Inflammatory macrophage (primary cell): ENCODE measurements around the gene RALGDS.
"Not testable (repeated sequence)": the region's sequence is repeated elsewhere in the genome, so short reads cannot be mapped to it uniquely, and the experiment has no call there.

Experiments used
- DNase-seq, 2 donors: peaks; one replicate each; pipeline ENCODE4 v3.0.0-alpha.2; 2020 to 2022

The RALGDS gene

DNA sequence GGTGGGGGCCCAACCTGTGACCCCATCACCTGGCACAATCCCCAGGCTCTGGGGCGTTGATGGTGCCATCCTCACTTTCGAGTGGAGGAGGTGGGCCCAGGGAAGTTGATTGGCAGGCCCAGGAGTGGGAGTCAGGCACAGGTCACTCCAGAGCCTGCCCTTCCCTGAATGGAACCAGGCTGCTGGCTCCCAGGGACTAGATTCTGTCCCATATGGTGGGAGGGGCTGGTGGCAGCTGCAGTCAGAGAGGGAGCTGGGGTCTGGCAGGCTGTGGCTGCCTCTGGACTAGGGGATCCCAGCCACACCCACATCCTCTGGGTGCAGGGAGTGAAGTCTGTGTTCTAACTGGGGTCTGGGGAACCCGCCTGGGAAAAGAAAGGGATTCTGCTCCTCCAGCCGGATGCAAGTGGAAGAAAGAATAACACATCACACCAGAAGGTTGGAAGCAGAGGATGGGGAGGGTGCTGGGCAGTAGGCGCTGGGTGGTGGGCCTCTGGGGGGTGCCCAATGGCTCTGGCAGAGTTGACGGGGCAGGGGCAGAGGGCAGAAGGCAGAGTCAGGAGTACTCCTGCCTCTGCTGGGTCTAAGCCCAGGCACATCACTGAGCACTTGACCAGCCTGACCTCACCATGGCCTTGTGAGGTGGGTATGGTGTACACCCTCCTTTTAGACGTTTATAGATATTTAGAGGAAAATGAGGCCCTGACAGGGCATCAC lies 33.5 kb downstream of the RALGDS start:
- DNase-seq: no peak

DNA sequence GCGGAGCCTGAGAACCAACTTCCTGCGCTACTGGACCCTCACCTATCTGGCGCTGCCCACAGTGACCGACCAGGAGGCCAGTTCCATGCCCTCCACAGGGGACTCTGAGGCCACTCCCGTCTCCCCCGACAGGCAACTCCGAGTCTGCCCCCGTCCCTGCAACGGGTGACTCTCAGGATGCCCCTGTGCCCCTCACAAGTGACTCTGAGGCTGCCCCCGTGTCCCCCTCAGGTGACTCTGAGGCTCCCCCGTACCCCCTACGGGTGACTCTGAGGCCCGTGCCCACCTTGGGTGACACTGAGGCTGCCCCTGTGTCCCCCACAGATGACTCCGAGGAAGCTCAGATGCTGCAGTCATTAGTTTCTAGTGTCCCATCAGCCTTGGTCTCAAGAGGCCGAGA lies 34.1 kb downstream of the RALGDS start:
- no peak for DNase-seq

DNA sequence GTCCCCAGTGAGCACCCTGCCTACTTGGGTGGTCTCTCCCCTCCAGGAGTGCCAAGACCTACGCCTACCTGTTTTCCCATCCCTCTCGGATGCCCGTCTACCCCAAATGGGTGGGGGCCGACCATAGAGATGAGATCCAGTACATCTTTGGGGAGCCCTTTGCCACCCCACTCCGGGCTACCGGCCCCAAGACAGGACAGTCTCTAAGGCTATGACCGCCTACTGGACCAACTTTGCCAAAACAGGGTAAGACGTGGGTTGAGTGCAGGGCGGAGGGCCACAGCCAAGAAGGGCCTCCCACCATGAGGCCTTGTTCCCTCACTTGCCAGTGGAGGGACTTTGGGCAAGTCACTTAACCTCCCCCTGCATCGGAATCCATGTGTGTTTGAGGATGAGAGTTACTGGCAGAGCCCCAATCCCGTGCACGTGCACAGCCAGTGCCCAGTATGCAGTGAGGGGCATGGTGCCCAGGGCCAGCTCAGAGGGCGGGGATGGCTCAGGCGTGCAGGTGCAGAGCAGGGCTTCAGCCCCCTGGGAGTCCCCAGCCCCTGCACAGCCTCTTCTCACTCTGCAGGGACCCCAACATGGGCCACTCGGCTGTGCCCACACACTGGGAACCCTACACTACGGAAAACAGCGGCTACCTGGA lies 34.7 kb downstream of the RALGDS start:
- DNase-seq: not testable (repeated sequence)

DNA sequence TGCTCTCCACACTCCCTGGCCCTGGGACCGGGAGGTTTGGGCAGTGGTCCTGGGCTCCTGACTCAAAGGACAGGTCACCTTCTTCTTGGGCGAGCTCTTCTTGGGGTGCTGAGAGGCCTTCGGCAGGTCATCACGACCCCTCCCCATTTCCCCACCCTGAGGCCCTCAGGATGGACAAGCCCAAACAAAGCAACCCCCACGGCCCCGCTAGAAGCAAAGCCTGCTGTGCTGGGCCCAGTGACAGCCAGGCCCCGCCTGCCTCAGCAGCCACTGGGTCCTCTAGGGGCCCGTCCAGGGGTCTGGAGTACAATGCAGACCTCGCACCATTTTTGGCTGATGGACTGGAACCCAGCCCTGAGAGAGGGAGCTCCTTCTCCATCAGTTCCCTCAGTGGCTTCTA lies 37.4 kb downstream of the RALGDS start:
- not testable (repeated sequence) for DNase-seq

DNA sequence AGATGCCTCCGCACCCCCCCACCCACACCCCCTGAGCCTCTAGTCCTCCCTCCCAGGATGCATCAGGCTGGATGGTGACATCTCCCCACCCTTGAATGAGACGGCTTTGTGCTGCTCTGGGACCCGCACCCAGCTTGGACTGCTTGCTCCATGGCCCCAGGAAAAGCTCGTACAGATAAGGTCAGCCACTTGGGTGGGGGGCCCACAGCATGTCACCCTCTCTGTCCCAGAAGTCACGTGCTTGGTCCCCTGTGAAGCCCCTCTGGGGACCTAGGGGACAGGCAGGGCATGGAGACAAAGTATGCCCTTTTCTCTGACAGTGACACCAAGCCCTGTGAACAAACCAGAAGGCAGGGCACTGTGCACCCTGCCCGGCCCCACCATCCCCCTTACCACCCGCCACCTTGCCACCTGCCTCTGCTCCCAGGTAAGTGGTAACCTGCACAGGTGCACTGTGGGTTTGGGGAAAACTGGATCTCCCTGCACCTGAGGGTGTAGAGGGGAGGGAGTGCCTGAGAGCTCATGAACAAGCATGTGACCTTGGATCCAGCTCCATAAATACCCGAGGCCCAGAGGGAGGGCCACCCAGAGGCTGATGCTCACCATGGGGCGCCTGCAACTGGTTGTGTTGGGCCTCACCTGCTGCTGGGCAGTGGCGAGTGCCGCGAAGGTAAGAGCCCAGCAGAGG lies 38.9 kb downstream of the RALGDS start:
- DNase-seq: not testable (repeated sequence)

DNA sequence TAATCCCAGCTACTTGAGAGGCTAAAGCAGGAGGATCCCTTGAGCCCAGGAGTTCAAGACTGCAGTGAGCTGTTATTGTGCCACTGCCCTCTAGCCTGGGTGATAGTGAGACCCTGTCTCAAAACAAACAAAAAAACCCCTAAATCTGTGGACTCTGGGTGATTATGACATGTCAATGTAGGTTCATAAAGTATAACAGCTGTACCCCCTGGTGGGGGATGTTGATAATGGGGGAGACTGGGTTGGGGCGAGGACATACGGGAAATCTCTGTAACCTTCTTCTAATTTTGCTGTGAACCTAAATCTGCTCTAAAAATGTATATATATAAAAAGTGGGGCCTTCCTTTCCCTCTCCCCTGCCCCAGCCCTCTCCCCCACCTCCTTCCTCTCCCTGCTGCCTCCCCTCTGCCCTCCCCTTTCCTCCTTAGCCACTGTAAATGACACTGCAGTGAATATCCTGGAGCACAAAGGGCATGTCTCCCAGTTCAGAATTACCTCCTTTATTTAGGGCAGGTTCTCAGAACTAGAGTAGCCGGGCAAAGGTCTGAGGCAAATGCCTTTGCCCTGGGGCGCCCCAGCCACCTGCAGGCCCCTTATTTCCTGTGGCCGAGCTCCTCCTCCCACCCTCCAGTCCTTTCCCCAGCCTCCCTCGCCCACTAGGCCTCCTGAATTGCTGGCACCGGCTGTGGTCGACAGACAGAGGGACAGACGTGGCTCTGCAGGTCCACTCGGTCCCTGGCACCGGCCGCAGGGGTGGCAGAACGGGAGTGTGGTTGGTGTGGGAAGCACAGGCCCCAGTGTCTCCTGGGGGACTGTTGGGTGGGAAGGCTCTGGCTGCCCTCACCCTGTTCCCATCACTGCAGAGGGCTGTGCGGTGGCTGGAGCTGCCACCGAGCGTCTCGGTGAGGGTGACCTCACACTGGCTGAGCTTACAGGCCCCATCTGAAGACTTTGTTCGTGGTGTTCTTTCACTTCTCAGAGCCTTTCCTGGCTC lies 40.0 kb downstream of the RALGDS start:
- not testable (repeated sequence) for DNase-seq

DNA sequence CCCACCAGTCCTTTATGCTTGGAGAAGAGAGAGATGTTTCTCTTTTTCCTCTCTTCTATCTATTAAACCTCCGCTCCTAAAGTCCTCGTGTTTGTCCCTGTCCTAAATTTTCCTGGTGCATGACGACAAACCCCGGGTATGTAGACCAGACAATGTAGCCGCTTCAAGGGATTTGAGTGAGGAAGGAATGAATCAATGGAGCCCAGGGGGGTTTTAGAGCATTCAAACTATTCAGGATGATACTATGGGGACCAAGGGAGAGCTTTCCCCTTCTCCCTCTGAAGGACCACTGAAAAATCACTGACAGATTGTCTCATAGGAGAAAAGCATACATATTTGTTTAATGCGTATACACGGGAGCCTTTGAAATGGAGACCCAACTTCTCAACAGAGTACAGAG lies 40.9 kb downstream of the RALGDS start:
- DNase-seq: no peak

DNA sequence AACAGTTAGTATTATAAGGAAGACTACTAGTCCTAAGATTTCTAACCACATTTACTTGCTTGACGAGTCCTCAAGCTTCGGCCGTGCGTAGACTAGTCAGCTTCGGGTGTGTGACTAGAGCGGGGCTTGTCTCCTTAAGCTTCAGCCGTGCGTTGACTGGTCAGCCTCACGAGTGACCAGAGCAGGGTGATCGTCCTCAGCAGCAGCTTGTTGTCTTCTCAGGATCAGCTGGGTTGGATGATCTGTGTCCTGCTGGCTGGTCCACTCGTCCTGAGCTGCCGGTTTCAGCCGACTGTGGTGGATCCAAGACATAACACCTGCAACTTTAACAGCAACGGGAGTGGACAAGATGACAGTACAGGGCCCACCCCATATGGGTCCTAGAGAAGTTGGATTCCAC lies 42.6 kb downstream of the RALGDS start:
- DNase-seq: no peak

DNA sequence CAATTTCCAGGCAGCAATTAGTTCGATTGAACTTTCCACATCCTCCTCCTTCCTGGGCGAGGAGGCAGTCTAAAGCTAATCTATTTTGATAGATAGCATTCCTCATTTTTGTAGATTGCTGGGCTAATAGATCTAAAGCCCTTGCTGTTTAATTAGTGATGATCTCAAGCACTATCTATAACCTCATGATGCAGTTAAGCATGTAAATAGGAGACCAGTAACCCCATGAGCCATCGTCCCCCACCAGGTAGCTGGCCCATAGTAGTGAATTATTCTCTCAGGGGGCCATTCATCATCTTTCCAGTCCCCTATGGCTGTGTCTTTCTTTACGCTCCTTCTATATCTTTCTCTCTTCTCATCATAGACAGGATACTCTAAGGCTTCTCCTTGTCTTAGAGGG lies 44.3 kb downstream of the RALGDS start:
- no peak for DNase-seq

DNA sequence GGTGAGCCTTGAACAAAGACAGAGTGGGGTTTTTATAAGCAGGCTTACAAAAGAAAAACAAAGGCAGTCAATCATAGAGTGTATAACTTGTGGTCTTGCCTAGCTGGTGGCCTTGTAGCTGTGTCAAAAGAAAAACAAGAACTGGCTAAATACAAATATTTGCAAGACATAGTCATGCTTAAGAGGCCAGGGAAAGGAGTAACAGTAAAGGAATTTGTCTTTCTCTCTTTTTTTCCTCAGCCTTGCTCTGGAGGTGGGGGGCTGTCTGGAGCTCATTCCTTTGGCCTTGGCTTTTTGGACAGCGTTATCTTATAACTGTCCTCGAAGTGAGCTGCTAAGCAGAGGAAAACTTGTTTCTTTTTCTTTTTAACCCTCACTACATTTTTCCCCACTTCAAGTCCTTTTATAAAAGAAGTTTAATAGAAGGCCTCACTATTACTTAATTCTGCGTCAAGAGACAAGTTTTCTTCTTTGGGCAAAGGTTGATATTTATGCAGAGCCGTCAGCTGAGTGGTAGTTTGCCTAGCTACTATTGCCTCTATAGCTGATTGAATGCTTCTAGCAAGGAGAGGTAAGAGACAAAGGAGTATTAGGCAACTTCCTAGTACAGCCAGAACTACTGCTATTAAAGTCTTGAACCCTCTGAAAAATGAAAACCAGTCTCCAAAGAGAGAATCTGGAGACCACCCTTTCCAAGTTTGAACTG lies 45.0 kb downstream of the RALGDS start:
- no peak for DNase-seq

DNA sequence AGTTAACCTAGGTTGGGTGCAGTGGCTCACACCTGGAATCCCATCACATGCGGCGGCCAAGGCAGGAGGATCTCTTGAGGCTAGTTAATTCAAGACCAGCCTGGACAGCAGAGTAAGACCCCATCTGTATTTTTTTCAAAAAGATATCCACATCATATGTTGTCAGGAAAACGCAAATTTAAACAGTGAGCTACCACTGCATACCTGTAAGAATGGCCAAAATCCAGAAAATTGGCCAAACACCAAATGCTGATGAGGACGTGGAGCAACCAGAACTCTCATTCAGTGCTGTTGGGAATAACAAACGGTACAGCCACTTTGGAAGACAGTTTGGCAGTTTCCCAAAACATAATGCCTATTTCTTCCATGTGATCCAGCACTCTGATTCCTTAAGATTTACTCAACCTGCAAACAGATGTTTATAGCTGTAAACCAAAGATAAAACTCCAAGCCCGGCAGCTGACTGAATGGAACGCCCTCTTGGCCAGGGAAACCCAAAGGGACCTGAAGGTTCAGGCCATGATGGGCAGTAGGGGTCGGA lies 46.9 kb downstream of the RALGDS start:
- DNase-seq: no peak

DNA sequence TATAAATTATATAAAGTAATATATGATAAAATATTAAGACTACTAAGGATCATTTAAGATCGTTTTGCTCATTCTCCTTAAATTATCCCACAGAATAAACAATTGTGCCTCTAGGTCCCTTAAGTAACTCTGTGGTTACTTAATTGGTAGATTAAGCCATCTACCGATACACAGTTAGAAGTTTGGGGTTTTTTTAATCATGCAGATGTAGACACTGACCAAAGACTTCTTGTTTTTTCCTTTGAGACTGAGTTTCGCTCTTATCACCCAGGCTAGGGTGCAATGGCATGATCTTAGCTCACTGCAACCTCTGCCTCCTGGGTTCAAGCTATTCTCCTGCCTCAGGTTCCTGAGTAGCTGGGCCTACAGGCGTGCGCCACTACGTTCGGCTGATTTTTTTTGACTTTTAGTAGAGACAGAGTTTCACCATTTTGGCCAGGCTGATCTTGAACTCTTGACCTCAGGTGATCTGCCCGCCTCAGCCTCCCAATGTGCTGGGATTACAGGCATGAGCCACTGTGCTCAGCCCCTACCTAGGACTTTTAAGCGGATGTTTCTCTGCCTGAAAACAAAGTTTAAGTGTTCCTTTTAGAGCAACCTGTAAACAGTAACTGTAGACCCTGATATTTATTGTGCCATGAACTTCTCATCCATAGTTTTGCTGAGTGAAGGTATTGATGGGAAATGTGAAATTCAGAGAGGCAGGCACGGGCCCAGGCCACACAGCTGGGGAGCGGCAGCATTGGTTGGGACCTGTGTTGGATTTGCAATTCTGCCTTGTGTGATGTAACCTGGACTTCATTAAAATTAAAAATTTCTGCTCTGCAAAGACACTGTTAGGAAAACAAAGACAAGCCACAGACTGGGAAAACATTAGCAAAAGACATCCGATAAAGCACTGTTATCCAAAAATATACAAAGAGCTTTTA lies 47.7 kb downstream of the RALGDS start:
- peak; percentile 4 to 12 for DNase-seq

DNA sequence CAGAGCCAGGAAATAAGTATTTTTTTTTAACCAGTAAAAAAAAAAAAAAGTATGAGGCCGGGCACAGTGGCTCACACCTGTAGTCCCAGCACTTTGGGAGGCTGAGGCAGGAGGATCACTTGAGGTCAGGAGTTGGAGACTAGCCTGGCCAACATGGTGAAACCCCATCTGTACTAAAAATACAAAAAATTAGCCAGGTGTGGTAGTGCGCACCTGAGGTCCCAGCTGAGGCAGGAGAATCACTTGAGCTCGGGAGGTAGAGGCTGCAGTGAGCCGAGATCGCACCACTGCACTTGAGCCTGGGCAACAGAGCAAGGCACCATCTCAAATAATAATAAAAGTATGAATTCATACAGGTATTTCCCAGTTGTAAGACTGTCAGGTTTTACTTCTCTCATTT lies 48.8 kb downstream of the RALGDS start:
- DNase-seq: not testable (repeated sequence)

DNA sequence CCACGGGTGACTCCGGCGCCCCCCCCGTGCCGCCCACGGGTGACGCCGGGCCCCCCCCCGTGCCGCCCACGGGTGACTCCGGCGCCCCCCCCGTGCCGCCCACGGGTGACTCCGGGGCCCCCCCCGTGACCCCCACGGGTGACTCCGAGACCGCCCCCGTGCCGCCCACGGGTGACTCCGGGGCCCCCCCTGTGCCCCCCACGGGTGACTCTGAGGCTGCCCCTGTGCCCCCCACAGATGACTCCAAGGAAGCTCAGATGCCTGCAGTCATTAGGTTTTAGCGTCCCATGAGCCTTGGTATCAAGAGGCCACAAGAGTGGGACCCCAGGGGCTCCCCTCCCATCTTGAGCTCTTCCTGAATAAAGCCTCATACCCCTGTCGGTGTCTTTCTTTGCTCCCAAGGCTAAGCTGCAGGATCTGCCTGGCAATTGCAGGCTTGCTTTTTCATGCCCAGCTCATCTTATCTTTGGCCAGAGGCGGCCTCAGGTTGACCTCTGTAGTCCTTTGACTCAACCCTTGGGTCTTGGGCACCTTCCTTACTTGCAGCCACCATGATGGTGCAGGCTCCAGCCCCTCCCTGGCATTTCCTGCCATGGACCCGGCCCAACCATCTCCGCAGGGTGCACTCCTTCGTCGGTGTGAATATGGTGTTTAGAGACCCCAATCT lies 49.4 kb downstream of the RALGDS start:
- DNase-seq: no peak

DNA sequence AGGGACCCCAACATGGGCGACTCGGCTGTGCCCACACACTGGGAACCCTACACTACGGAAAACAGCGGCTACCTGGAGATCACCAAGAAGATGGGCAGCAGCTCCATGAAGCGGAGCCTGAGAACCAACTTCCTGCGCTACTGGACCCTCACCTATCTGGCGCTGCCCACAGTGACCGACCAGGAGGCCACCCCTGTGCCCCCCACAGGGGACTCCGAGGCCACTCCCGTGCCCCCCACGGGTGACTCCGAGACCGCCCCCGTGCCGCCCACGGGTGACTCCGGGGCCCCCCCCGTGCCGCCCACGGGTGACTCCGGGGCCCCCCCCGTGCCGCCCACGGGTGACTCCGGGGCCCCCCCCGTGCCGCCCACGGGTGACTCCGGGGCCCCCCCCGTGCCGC lies 50.1 kb downstream of the RALGDS start:
- not testable (repeated sequence) for DNase-seq

DNA sequence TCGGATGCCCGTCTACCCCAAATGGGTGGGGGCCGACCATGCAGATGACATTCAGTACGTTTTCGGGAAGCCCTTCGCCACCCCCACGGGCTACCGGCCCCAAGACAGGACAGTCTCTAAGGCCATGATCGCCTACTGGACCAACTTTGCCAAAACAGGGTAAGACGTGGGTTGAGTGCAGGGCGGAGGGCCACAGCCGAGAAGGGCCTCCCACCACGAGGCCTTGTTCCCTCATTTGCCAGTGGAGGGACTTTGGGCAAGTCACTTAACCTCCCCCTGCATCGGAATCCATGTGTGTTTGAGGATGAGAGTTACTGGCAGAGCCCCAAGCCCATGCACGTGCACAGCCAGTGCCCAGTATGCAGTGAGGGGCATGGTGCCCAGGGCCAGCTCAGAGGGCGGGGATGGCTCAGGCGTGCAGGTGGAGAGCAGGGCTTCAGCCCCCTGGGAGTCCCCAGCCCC lies 50.5 kb downstream of the RALGDS start:
- DNase-seq: not testable (repeated sequence)

DNA sequence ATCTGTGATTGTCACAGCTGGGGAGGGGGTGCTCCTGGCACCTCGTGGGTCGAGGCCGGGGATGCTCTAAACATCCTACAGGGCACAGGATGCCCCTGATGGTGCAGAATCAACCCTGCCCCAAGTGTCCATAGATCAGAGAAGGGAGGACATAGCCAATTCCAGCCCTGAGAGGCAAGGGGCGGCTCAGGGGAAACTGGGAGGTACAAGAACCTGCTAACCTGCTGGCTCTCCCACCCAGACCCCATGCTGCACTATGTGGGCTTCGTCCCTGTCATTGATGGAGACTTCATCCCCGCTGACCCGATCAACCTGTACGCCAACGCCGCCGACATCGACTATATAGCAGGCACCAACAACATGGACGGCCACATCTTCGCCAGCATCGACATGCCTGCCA lies 52.6 kb downstream of the RALGDS start:
- not testable (repeated sequence) for DNase-seq

DNA sequence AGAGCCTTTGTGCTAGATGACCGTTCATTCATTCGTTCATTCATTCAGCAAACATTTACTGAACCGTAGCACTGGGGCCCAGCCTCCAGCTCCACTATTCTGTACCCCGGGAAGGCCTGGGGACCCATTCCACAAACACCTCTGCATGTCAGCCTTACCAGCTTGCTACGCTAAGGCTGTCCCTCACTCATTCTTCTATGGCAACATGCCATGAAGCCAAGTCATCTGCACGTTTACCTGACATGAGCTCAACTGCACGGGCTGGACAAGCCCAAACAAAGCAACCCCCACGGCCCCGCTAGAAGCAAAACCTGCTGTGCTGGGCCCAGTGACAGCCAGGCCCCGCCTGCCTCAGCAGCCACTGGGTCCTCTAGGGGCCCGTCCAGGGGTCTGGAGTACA lies 53.2 kb downstream of the RALGDS start:
- DNase-seq: no peak

DNA sequence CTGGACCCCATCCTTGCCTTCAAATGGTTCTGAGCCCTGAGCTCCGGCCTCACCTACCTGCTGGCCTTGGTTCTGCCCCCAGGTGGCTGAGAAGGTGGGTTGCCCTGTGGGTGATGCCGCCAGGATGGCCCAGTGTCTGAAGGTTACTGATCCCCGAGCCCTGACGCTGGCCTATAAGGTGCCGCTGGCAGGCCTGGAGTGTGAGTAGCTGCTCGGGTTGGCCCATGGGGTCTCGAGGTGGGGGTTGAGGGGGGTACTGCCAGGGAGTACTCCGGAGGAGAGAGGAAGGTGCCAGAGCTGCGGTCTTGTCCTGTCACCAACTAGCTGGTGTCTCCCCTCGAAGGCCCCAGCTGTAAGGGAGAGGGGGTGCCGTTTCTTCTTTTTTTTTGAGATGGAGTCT lies 54.0 kb downstream of the RALGDS start:
- no peak for DNase-seq
